Mesendoderm (in vitro differentiated cells): Measurements from ENCODE around the gene BGN.

ENCODE experiments used
- DNase-seq: peaks from one replicate; pipeline ENCODE4 v3.0.0; 2013
- H2AK5ac ChIP-seq: 2 replicates; pipeline ENCODE4 v1.6.1; 2013; ENCODE audit warnings: low read length, inconsistent platforms
- H2BK120ac ChIP-seq: 2 replicates; pipeline ENCODE4 v1.6.1; 2013; ENCODE audit warnings: low read depth, mild to moderate bottlenecking, low read length, moderate library complexity, mixed read lengths
- H2BK15ac ChIP-seq: replicated peaks from 2 replicates; pipeline ENCODE4 v1.6.1; 2013; ENCODE audit warnings: low read depth, mild to moderate bottlenecking, moderate library complexity
- H2BK5ac ChIP-seq: 2 replicates; pipeline ENCODE4 v1.6.1; 2013; ENCODE audit warnings: low read length, inconsistent platforms
- H3K18ac ChIP-seq: 2 replicates; pipeline ENCODE4 v1.6.1; 2013; ENCODE audit warnings: mild to moderate bottlenecking, low read length, mixed read lengths
- H3K23ac ChIP-seq: one replicate; pipeline ENCODE4 v1.6.1; 2013; ENCODE audit warnings: low read length
- H3K27ac ChIP-seq: 2 replicates; pipeline ENCODE4 v1.5.1; 2013; ENCODE audit warnings: low read depth, mild to moderate bottlenecking, inconsistent platforms, low read length, moderate library complexity
- H3K27me3 ChIP-seq: 2 replicates; pipeline ENCODE4 v1.6.1; 2013; ENCODE audit warnings: low read length, control low read depth, mild to moderate bottlenecking, inconsistent platforms; ENCODE audit not compliant: insufficient read depth, poor library complexity
- H3K36me3 ChIP-seq: 2 replicates; pipeline ENCODE4 v1.6.1; 2013; ENCODE audit warnings: low read length, inconsistent platforms; ENCODE audit not compliant: control insufficient read depth, insufficient read depth
- H3K4ac ChIP-seq: one replicate; pipeline ENCODE4 v1.6.1; 2013; ENCODE audit warnings: low read depth, mild to moderate bottlenecking, low read length, moderate library complexity
- H3K4me1 ChIP-seq: 2 replicates; pipeline ENCODE4 v1.6.1; 2013; ENCODE audit warnings: low read depth, low read length, inconsistent platforms; ENCODE audit not compliant: control insufficient read depth
- H3K4me2 ChIP-seq: 2 replicates; pipeline ENCODE4 v1.6.1; 2013; ENCODE audit warnings: low read length
- H3K4me3 ChIP-seq: 2 replicates; pipeline ENCODE4 v1.5.1; 2013; ENCODE audit warnings: mild to moderate bottlenecking, low read length
- H3K56ac ChIP-seq: one replicate; pipeline ENCODE4 v1.6.1; 2013; ENCODE audit warnings: low read length
- H3K79me1 ChIP-seq: 2 replicates; pipeline ENCODE4 v1.6.1; 2013; ENCODE audit warnings: low read length, inconsistent platforms
- H3K79me2 ChIP-seq: 2 replicates; pipeline ENCODE4 v1.6.1; 2013; ENCODE audit warnings: mild to moderate bottlenecking, low read length; ENCODE audit not compliant: control insufficient read depth, insufficient read depth
- H3K9ac ChIP-seq: 2 replicates; pipeline ENCODE4 v1.6.1; 2013; ENCODE audit warnings: low read length, inconsistent platforms
- H4K5ac ChIP-seq: one replicate; pipeline ENCODE4 v1.6.1; 2013; ENCODE audit warnings: low read length
- H4K8ac ChIP-seq: one replicate; pipeline ENCODE4 v1.6.1; 2013; ENCODE audit warnings: low read depth, mild to moderate bottlenecking, control low read depth, low read length, moderate library complexity
- whole genome bisulfite sequencing: extraction: QIAGEN DNeasy Blood & Tissue Kit; methylation state at CpG from one replicate; pipeline ENCODE4 v1.1.7; 2013; ENCODE audit warnings: low lambda C conversion rate, missing lambda C conversion rate; ENCODE audit not compliant: insufficient coverage; ENCODE audit errors: extremely low coverage; 5-methylcytosine and 5-hydroxymethylcytosine counted together

The BGN gene

DNA sequence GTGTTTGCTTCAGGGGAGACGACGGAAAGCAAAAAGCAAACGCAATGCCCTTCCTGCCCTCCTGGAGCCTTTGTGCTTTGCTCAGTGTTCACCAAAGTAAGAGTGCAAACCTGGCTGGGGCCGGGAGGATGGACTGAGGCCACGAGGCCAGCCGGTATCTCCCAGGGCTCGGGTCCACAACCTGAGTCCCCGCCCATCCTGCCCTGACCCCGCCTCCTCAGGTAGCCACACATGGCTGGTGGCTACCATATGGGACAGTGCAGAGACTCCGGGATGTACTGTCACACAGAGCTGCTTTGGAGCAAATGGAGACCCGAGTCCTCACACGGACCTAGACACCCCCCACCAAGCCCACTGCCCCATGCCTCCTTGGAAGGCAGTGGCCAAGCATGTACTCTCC, 27.5 kb downstream of the BGN start:
- H2BK15ac ChIP-seq: no peak overlapping the region
- H3K18ac ChIP-seq: no peak overlapping the region
- no peak overlapping the region for H3K23ac ChIP-seq
- no peak overlapping the region for H3K27ac ChIP-seq
- no peak overlapping the region for H4K5ac ChIP-seq
- H2BK120ac ChIP-seq: no peak overlapping the region
- H3K4ac ChIP-seq: no peak overlapping the region
- no peaks in the 10 kb centered on the region for H3K36me3 ChIP-seq
- no peaks in the 10 kb centered on the region for H3K4me1 ChIP-seq
- H3K4me2 ChIP-seq: no peak overlapping the region
- no peak overlapping the region for H4K8ac ChIP-seq
- H3K27me3 ChIP-seq: peaks cover 8% of the 10 kb centered on the region
- H3K4me3 ChIP-seq: no peak overlapping the region
- no peak for DNase-seq
- no peak overlapping the region for H3K9ac ChIP-seq
- no peak overlapping the region for H3K56ac ChIP-seq
- no peak overlapping the region for H2AK5ac ChIP-seq
- no CpG with 5 or more reads among the region's 12 CpGs for WGBS
- H3K79me2 ChIP-seq: no peaks in the 10 kb centered on the region
- H2BK5ac ChIP-seq: no peak overlapping the region
- H3K79me1 ChIP-seq: no peaks in the 10 kb centered on the region

DNA sequence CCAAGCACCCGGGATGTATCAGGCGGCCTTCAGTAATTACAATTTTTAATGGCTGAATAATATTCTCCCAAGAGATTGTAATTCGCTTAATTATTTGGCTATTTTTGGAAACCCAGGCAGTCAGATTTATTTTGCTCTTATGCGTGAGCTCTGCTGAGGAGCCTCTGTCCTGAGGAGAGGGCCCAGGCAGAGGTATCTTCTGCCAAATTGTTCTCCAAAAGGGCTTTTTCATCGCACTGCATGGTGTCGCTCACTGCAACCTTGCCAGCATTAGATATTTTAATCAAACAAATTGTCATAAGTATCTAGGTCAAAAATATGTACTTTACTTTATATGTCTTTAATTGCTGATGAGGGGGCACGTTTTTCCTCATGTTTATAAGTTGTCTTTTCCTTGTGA, 28.5 kb downstream of the BGN start:
- H2BK5ac ChIP-seq: no peak overlapping the region
- H3K4me3 ChIP-seq: no peak overlapping the region
- H3K4ac ChIP-seq: no peak overlapping the region
- no peak for DNase-seq
- no peak overlapping the region for H2BK120ac ChIP-seq
- H3K4me2 ChIP-seq: no peak overlapping the region
- no peak overlapping the region for H3K9ac ChIP-seq
- H3K4me1 ChIP-seq: no peaks in the 10 kb centered on the region
- H3K18ac ChIP-seq: no peak overlapping the region
- no peak overlapping the region for H2BK15ac ChIP-seq
- no peak overlapping the region for H3K56ac ChIP-seq
- H3K27me3 ChIP-seq: peaks cover 3% of the 10 kb centered on the region
- H4K8ac ChIP-seq: no peak overlapping the region
- H2AK5ac ChIP-seq: no peak overlapping the region
- no peaks in the 10 kb centered on the region for H3K79me2 ChIP-seq
- H3K79me1 ChIP-seq: no peaks in the 10 kb centered on the region
- WGBS: no CpG with 5 or more reads among the region's 7 CpGs
- no peak overlapping the region for H4K5ac ChIP-seq
- H3K23ac ChIP-seq: no peak overlapping the region
- H3K27ac ChIP-seq: no peak overlapping the region
- H3K36me3 ChIP-seq: no peaks in the 10 kb centered on the region

DNA sequence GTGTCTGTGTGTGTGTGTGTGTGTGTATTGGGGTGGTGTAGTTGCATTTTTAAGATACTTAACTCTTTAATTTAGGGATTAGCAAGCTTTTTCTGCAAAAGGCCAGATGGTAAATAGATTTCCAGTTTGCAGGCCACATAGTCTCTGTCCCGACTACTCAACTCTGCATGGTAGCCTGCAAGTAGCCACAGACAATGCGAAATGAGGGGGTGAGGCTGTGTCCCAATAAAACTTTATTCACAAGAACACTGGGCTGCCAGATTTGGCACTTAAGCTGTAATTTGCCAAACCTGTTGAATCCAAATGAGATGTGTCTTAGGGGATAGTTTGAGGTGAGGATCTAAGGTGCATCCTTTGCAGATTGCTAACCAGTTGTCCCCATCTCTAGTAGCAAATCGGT, 29.5 kb downstream of the BGN start:
- H3K79me1 ChIP-seq: no peaks in the 10 kb centered on the region
- no peak overlapping the region for H2AK5ac ChIP-seq
- no peak overlapping the region for H3K18ac ChIP-seq
- DNase-seq: no peak
- WGBS: no CpG with 5 or more reads among the region's 3 CpGs
- no peak overlapping the region for H3K27ac ChIP-seq
- no peak overlapping the region for H3K23ac ChIP-seq
- no peak overlapping the region for H2BK120ac ChIP-seq
- no peaks in the 10 kb centered on the region for H3K4me1 ChIP-seq
- H3K56ac ChIP-seq: no peak overlapping the region
- H3K27me3 ChIP-seq: no peaks in the 10 kb centered on the region
- H4K8ac ChIP-seq: no peak overlapping the region
- no peak overlapping the region for H2BK5ac ChIP-seq
- no peak overlapping the region for H4K5ac ChIP-seq
- no peaks in the 10 kb centered on the region for H3K36me3 ChIP-seq
- H2BK15ac ChIP-seq: no peak overlapping the region
- H3K4me2 ChIP-seq: no peak overlapping the region
- no peaks in the 10 kb centered on the region for H3K79me2 ChIP-seq
- no peak overlapping the region for H3K4ac ChIP-seq
- no peak overlapping the region for H3K4me3 ChIP-seq
- no peak overlapping the region for H3K9ac ChIP-seq

DNA sequence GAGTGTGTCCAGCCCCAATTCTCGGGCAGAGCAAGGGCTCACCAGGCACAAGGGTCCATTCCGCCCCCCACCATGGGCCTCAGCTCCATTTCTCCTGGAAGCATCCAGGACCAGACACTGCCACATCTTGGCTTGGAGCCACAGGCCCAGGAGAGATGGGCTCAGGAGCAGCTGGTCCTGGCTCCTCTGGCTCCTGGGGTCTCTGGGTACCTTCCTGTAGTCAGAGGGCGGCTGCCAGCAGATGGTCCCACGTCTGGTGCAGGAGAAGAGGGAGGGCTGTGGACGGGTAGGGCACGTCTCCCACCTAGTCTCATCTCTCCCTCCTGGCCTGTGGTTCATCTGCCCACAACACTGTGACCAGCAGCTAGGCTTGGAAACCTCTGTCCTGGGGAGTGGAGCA, 30.7 kb downstream of the BGN start:
- Histone ChIP-seq H3K23ac (no peak overlapping the region), H3K4ac (no peak overlapping the region), H3K36me3 (no peaks in the 10 kb centered on the region), H2BK15ac (no peak overlapping the region), H3K79me2 (no peaks in the 10 kb centered on the region), H3K4me2 (no peak overlapping the region), H4K5ac (no peak overlapping the region), H3K79me1 (no peaks in the 10 kb centered on the region), H2BK120ac (no peak overlapping the region), H3K18ac (no peak overlapping the region), H2AK5ac (no peak overlapping the region), H3K9ac (no peak overlapping the region), H3K4me3 (no peak overlapping the region), H3K27me3 (no peaks in the 10 kb centered on the region), H3K27ac (no peak overlapping the region), H3K4me1 (no peaks in the 10 kb centered on the region), H4K8ac (no peak overlapping the region), H2BK5ac (no peak overlapping the region), H3K56ac (no peak overlapping the region)
- WGBS: no CpG with 5 or more reads among the region's 6 CpGs
- DNase-seq: no peak

GRCh38 chrX:153526042-153526441, 31.3 kb downstream of the BGN start:
- DNase-seq: no peak

DNA sequence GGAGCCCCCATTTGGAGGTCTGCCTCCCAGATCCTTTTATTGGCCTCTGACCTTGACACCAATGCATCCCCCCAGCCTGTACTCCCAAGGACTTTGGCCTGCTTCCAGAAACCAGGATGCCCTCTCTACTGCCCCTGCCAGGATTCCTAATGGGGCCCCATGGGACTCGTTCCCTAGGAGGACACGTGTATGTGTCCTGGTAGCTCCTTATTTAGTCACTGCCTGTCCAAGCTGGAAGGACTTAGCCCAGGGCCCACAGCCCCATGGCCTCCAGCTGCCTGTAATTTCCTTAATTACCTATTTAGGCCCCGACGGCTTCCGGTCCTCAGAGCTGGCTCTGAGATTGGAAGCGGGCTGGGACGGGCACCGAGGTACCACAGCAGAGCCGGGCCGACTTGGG, 32.0 kb downstream of the BGN start:
- H2BK120ac ChIP-seq: no peak overlapping the region
- no peak overlapping the region for H3K4ac ChIP-seq
- no peak for DNase-seq
- H3K36me3 ChIP-seq: no peaks in the 10 kb centered on the region
- no peak overlapping the region for H3K23ac ChIP-seq
- no peaks in the 10 kb centered on the region for H3K79me1 ChIP-seq
- H3K27ac ChIP-seq: no peak overlapping the region
- H3K4me1 ChIP-seq: no peaks in the 10 kb centered on the region
- H3K9ac ChIP-seq: no peak overlapping the region
- H3K27me3 ChIP-seq: no peaks in the 10 kb centered on the region
- WGBS: no CpG with 5 or more reads among the region's 10 CpGs
- H3K79me2 ChIP-seq: no peaks in the 10 kb centered on the region
- H3K4me2 ChIP-seq: no peak overlapping the region
- H3K4me3 ChIP-seq: no peak overlapping the region
- no peak overlapping the region for H2BK5ac ChIP-seq
- H2BK15ac ChIP-seq: no peak overlapping the region
- H2AK5ac ChIP-seq: no peak overlapping the region
- H3K18ac ChIP-seq: no peak overlapping the region
- H4K5ac ChIP-seq: no peak overlapping the region
- no peak overlapping the region for H3K56ac ChIP-seq
- H4K8ac ChIP-seq: no peak overlapping the region

More at GRCh38 chrX:153526042-153526441, 31.3 kb downstream of the BGN start:
- Histone ChIP-seq H3K4me1 (no peaks in the 10 kb centered on the region), H4K8ac (no peak overlapping the region), H3K9ac (no peak overlapping the region), H3K4me3 (no peak overlapping the region), H3K23ac (no peak overlapping the region), H2BK120ac (no peak overlapping the region), H2AK5ac (no peak overlapping the region), H2BK15ac (no peak overlapping the region), H3K36me3 (no peaks in the 10 kb centered on the region), H3K27ac (no peak overlapping the region), H4K5ac (no peak overlapping the region), H3K18ac (no peak overlapping the region), H2BK5ac (no peak overlapping the region), H3K27me3 (no peaks in the 10 kb centered on the region), H3K4ac (no peak overlapping the region), H3K4me2 (no peak overlapping the region), H3K79me2 (no peaks in the 10 kb centered on the region), H3K79me1 (no peaks in the 10 kb centered on the region), H3K56ac (no peak overlapping the region)
- no CpG with 5 or more reads among the region's 7 CpGs for WGBS
